ENCODE data around the gene APOO. TPM values are rescaled to one million over a fixed set of nuclear protein-coding genes. Genes with fewer than 3 reads are reported as not detected.

The APOO gene
- total and polyA plus RNA-seq, 11 donors = 41.0 to 113 (median 92.2) TPM

- peaks cover 0 to 18% (median 2%) of the 10 kb centered on the region in 12 donors for H3K4me1 ChIP-seq
- no peak for DNase-seq
- no peaks in the 10 kb centered on the region for H3K9me3 ChIP-seq
- peak overlapping the region in 1 of 12 donors; percentile 81 for H3K27ac ChIP-seq
- no peak for TF ChIP-seq POLR2A (IDR thresholded peaks at IDR 0.05)
- TF ChIP-seq, protein P1, sequence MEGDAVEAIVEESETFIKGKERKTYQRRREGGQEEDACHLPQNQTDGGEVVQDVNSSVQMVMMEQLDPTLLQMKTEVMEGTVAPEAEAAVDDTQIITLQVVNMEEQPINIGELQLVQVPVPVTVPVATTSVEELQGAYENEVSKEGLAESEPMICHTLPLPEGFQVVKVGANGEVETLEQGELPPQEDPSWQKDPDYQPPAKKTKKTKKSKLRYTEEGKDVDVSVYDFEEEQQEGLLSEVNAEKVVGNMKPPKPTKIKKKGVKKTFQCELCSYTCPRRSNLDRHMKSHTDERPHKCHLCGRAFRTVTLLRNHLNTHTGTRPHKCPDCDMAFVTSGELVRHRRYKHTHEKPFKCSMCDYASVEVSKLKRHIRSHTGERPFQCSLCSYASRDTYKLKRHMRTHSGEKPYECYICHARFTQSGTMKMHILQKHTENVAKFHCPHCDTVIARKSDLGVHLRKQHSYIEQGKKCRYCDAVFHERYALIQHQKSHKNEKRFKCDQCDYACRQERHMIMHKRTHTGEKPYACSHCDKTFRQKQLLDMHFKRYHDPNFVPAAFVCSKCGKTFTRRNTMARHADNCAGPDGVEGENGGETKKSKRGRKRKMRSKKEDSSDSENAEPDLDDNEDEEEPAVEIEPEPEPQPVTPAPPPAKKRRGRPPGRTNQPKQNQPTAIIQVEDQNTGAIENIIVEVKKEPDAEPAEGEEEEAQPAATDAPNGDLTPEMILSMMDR (IDR thresholded peaks at IDR 0.05) = no peak
- H3K36me3 ChIP-seq = no peaks in the 10 kb centered on the region
- ATAC-seq = no peak
- H3K4me3 ChIP-seq = no peak overlapping the region
- intact Hi-C loops (cut with DNase I) = loop anchor here in 2 of 10 donors (10.0 kb wide), 1 partner anchor 49 kb away; no protein-coding TSS in a partner anchor
- WGBS, 4 donors = 85 to 90% (median 87%) methylated on average over 9 of the region's 9 CpGs
- H3K27me3 ChIP-seq = no peaks in the 10 kb centered on the region
Measured at GRCh38 chrX:23805389-23805788, 102.3 kb downstream of the APOO start.

DNA sequence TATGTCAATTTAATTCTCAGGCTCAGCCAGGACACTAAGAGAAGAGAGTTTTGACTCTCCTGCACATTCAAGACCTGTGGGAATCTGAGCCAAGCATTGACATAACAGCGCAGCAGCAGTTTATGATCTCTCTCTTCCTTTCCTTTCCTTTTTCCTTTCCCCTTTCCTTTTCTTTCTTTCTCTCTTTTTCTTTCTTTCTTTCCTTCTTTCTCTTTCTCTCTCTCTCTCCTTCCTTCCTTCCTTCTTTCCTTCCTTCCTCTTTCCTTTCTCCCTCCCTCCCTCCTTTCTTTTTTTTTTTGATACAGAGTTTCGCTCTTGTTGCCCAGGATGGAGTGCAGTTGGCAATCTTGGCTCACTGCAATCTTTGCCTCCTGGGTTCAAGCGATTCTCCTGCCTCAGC is 103.2 kb downstream of the APOO start:
- WGBS, 4 donors = 74 to 84% (median 79%) methylated on average over 3 of the region's 3 CpGs
- TF ChIP-seq POLR2A (IDR thresholded peaks at IDR 0.05) = no peak
- TF ChIP-seq, protein P1 (IDR thresholded peaks at IDR 0.05) = no peak
- H3K4me1 ChIP-seq = peaks cover 0 to 18% (median 2%) of the 10 kb centered on the region in 12 donors
- H3K27me3 ChIP-seq = no peaks in the 10 kb centered on the region
- intact Hi-C loops (cut with DNase I) = loop anchor here in 2 of 10 donors (10.0 kb wide), 1 partner anchor 50 kb away; no protein-coding TSS in a partner anchor
- ATAC-seq (no peak), DNase-seq (no peak)
- no peaks in the 10 kb centered on the region for H3K9me3 ChIP-seq
- H3K27ac ChIP-seq = peak overlapping the region in 11 of 12 donors; percentile 11 to 84 (median 72)
- no peak overlapping the region for H3K4me3 ChIP-seq
- H3K36me3 ChIP-seq = no peaks in the 10 kb centered on the region

- intact Hi-C loops (cut with DNase I) = loop anchor here in 2 of 10 donors (10.0 kb wide), 1 partner anchor 51 kb away; no protein-coding TSS in a partner anchor
- WGBS, 4 donors = 41 to 69% (median 48%) methylated on average over 5 of the region's 5 CpGs
- H3K4me1 ChIP-seq = peaks cover 0 to 18% (median 2%) of the 10 kb centered on the region in 12 donors
- peaks cover 0 to 4% (median 0%) of the 10 kb centered on the region in 9 donors for H3K27me3 ChIP-seq
- peak overlapping the region in 11 of 12 donors; percentile 4 to 84 (median 72) for H3K27ac ChIP-seq
- no peaks in the 10 kb centered on the region for H3K36me3 ChIP-seq
- peak in 3 of 5 donors; percentile 44 to 62 (median 53) for DNase-seq
- TF ChIP-seq, protein P1 (IDR thresholded peaks at IDR 0.05) = no peak
- TF ChIP-seq POLR2A (IDR thresholded peaks at IDR 0.05) = no peak
- H3K9me3 ChIP-seq = no peaks in the 10 kb centered on the region
- H3K4me3 ChIP-seq = no peak overlapping the region
- ATAC-seq = peak; percentile 81 to 93 (median 88)
Measured at GRCh38 chrX:23803931-23804381, 103.8 kb downstream of the APOO start.

- no peaks in the 10 kb centered on the region for H3K36me3 ChIP-seq
- H3K27me3 ChIP-seq = peaks cover 0 to 4% (median 0%) of the 10 kb centered on the region in 9 donors
- 52 to 71% (median 59%) methylated on average over 5 of the region's 5 CpGs for WGBS, 4 donors
- peaks cover 0 to 18% (median 2%) of the 10 kb centered on the region in 12 donors for H3K4me1 ChIP-seq
- ATAC-seq (no peak), DNase-seq (no peak)
- H3K9me3 ChIP-seq = no peaks in the 10 kb centered on the region
- peak overlapping the region in 6 of 12 donors; percentile 24 to 84 (median 65) for H3K27ac ChIP-seq
- no peak overlapping the region for H3K4me3 ChIP-seq
- TF ChIP-seq POLR2A (IDR thresholded peaks at IDR 0.05) = no peak
- TF ChIP-seq, protein P1 (IDR thresholded peaks at IDR 0.05) = no peak
- intact Hi-C loops (cut with DNase I) = loop anchor here in 2 of 10 donors (10.0 kb wide), 1 partner anchor 52 kb away; no protein-coding TSS in a partner anchor
Measured at GRCh38 chrX:23802431-23802830, 105.3 kb downstream of the APOO start.
